T-helper 2 cell treated with Interferon-gamma antibody and Interleukin-4, amounts not matched to agents 100 ng/mL and 5 ng/mL, for 36 hours (primary cell): Measurements from ENCODE around the gene SLC22A5. TPM values are rescaled to one million over a fixed set of nuclear protein-coding genes. Genes with fewer than 3 reads are reported as not detected.
"Not testable (repeated sequence)": the region's sequence is repeated elsewhere in the genome, so short reads cannot be mapped to it uniquely, and the experiment has no call there.

Experiments
- intact Hi-C: fragments of 100-400 bp; cut with micrococcal nuclease; formaldehyde crosslinking; loops from one replicate; pipeline ENCODE4 v1.15.1; 2023
- total RNA-seq: library from RNA; stranded (reverse); gene quantifications from 2 replicates; pipeline ENCODE4 v1.2.3, GENCODE V29; 2022

Gene SLC22A5
- total RNA-seq, 1 donor from 2014 or later: 4.8 TPM

DNA sequence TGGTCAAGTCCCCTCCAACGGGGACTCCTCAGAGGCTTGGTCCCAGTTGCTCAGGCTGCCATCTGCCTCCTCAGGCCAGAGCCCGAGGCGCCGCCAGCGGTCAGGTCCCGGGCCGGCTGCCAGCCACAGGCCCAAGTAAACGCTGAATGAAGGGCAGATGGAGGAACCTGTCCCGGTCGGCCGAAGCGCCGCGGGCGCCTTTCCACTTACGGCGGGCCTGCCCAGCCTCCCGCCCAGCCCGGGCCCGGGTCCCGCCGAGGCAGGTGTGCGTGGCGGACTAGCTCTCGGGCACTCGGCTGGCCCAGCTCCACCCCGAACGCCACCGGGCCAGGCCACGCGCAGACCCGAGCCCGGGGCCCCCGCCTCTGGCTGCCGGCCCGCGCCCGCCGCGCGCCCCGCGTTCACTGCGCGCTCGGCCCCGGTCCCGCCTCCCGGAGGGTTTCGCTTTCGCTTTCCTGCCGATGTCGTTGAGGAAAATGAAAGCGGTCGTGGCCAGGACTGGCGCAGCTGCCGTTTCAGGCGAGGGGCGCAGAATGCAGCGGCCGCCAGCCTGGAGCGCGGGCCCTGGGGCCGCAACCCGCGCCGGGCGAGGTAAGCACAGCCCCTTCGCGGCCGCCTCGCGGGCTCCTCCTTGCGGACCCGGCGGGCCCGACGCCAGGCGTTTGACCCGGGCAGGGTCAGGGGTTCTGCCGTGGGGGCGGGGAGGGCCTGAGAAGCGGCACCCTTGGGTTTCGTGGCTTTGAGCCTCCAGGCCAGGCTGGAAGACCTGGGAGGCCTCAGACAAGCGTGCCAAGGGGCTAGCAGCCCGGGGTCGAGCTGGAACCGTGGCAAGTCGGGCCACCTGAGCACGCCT is 41.2 kb downstream of the SLC22A5 start:
- intact Hi-C loops: loop anchor here (1.0 to 2.0 kb wide), 8 partner anchors 9 to 146 kb away; partner anchors contain the start of genes IRF1 and RAD50

DNA sequence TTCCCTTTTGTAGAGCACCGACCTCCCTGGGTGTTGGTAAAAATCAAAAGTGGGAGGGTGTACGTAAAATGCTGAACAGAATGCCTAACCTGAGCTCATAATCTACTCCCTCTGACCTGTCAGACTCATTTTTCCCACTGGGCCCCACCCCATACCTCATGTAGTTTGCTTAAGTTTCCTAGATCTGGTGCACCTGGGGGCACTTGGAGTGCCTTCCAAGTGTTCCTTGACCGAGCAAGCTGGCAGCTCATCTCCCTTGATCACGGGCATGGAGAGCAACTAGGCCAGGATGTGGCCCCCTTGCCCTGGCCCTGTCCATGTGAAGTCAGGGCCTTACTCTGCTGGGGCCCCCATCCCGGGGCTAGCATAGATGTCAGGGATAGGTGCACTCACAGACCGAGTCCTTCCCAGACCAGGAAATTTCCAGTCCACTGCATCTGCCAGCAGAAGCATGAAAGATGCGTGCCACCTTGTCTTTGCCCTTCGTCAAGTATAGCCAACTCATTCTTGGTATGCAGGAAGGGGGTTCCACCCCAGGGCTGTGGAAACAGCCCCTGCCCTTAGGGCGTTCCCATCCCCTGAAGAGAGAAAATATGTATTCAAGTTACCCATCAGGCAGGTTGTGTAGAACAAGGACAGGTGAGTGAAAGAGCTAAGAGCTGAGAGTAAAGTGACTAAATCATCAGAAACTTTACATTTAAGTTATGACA is 41.9 kb downstream of the SLC22A5 start:
- intact Hi-C loops: loop anchor here (1.0 to 2.0 kb wide), 8 partner anchors 8 to 145 kb away; partner anchors contain the start of genes IRF1 and RAD50

DNA sequence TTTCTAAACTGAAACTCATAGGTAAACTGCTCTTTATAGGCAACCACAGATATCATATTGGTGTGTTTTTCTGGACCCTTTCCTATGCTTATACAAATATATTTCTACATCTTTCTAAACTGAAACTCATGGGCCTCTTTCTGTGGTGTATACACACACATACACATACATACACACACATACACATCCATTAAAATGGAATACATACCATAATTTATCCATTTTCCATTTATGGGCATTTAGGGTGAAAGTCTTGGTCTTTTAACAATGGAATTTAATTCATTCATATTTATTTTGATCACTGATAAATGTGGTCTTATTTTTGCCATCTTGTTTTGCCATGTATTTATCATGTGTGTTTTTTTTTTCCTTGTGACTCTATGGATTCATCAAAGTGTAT is 44.1 kb downstream of the SLC22A5 start:
- intact Hi-C loops: no loop called here

DNA sequence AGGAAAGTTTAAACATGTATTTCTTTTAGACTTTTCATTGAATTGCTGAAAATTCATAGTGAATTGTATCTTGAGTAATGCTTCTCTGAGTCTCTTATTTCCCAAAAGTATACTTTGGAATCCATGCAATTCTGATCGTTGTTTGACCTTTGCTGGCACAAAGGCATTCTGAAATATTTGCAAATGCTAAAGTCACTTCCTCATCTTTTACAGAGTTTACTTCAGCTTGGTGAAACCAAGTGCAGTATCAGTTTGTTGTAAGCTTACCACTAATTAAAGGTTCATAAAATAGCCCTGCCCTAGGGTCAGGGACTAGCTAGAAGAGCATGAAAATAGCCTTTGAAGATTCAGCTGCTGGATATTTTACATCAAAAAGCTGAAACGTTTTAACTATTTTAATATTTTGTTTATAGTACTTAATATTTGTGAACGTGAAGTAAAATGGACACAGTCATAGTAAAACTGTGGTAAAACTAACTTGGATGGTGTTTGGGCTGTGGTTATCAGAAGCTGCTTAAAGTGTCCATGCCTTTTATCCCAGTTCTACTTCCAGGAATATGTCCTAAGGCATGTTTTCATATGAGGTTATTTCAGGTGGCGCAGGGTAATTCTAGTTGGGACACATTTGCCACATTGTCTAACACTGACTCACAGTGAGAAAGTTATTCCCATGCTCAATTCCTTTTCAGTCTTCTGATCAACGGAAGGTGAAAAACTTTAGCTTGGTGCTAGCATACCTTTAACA is 45.3 kb downstream of the SLC22A5 start:
- intact Hi-C loops: no loop called here

DNA sequence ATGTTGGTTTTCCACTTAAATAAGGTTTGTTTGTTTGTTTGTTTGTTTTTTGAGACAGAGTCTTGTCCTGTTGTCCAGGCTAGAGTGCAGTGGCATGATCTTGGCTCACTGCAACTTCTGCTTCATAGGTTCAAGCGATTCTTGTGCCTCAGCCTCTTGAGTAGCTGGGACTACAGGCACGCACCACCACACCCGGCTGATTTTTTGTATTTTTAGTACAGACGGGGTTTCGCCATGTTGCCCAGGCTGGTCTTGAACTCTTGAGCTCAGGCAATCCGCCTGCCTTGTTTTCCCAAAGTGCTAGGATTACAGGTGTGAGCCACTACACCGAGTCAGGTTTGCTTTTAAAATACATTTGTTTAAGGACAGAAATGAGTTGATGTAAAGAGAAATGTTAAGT is 46.0 kb downstream of the SLC22A5 start:
- intact Hi-C loops: not testable (repeated sequence)

DNA sequence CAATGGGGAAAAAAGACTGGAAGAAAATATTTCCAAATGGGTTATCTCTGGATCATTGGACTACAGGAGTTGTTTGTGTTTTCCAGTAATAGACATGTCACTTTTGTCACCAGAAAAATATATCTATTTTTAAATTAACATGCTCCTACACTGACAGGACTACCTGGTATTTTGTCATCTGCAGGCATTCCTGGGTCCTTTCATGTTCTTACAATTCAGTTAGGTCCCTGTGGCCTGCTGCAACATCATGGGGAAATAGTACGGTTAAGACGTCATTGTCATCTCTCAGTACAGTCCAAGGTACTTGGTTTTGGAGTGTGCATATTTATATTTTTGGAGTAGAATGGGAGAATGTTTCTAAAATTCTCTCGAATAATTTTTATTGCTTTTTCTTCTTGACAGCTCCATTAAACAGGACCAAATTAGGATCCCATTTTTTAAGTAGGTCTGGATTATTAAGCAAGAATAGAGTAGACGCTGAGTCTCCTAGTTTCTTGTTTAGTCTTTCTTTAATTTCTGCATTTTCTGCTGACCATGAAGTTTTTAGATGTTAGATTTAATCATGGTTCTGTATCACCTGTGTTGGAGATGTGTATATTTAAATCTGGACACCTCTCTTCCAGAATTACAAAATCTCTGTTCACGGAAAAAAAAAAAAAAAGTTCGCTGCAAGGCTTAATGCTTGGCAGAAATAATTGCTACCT is 46.9 kb downstream of the SLC22A5 start:
- intact Hi-C loops: no loop called here

DNA sequence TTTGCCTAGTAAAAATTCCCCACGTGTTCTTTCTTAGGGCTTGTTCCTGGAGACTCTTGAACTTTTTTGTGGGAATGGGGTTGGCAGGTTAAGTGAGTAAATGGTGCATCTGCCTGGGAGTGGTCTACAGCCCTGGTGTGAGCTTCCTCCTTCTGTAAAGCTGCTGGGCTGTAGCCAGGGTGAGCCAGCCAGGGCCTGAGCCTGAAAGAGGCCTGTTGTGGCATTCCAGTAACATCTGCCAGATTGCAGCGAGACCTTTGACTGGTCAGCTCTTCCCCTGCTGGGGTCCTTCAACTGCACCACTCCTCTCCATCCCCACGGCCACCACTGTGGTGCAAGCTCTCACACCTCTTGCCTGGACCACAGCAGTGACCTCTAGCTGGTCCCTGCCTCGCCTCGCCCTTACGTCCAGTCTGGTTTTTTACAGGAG is 47.5 kb downstream of the SLC22A5 start:
- intact Hi-C loops: no loop called here

DNA sequence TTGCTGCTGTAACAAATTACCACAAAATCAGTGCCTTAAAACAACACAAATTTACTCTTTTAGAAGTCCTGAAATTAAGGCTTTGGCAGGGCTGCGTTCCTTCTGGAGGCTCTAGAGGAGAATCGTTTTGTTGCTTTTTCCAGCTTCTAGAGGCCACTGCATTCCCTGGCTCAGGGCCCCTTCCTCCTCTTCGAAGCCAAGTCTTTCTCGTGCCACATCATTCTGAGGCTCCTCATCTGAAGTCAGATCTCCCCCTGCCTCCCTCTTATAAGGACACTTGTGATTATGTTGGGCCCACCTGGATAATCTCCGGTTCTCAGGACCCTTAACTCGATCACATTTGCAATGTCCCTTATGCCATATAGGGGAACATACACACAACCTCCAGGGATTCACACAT is 48.0 kb downstream of the SLC22A5 start:
- intact Hi-C loops: no loop called here

DNA sequence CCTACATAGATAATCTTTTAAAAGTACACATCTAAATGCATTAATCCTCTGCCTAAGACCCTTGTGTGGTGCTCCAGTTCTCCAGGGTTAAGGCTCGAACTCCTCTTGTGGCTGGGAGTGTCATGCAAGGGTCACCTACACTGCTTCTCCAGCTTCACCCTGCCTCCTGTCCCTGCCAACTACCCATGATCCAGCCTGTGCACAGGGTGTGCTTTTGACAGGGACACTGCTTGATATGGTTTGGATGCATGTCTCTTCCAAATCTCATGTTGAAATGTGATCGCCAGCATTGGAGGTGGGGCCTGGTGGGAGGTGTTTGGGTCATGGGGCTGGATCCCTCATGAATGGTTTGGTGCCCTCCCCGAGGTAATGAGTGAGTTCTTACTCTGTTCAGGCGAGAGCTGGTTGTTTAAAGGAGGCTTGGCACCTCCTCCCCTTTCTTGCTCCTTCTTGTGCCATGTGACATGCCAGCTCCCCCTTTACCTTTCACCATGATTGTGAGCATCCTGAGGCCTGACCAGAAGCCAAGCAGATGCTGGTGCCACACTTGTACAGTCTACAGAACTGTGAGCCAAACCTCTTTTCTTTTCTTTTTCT is 48.5 kb downstream of the SLC22A5 start:
- intact Hi-C loops: no loop called here

DNA sequence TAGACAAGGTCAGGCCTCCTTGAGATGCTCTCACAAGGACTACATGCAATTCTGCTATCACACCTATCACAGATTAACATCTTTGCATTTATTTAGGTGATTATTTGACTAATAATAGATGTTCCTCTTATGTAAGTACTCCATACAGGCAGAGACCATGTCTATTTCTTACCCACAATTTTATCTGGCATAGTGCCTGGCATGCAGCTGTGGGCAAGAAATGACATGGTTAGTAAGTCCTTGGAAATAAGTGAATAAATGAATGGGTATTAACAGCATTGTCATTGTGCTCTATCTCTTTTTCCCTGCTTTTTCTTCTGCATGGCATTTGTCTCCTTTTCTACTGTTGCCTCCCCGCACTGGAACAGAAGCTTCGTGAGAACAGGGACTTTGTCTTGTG is 49.4 kb downstream of the SLC22A5 start:
- intact Hi-C loops: loop anchor here (1.0 kb wide), 4 partner anchors 8 to 71 kb away; partner anchors contain the start of gene IRF1

DNA sequence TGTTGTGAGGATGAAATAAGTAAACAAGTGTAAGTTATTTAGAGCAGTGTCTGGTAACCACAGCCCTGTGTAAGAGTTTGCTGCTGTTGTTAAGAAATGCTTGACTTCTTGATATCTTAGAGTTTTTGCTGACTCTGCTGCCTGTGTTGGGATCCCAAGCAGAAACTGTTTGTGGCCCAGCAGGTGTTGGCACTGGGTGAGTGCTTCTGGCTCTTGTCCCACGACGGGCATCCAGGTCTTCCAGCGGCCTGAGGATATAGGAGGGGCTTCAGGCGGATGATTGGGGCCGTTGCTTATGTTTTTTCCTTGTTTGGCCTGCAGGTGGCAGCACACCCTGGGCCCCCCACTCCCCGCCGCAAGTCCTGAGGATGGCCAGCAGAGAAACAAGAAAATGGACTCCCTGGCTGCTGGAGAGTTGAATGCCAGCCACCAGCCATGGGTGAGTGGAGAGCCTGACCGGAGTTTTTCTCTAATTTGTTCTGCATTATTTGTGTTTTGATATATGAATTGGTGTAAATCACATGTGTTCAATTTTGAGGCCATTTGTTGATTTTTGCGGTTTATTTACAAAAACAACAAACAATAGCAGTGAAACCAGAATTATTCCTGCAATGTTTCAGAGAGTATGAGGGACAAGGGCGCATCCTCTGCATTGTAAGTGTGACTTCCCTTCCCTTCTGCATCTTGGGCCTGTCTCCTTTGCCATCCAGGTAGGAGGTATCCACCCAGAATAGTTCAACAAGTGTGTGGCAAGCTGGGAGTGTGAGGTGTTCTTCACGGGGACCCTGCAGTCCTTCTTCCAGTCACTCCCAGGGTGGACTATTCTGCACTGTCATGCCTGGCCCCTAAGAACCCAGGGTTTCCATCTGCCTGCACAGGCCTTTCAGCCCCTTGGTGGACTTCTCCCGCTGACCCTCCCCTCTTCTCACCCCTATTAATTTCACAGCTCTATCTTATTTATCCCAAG is 50.3 kb downstream of the SLC22A5 start:
- intact Hi-C loops: loop anchor here (1.0 to 2.0 kb wide), 5 partner anchors 8 to 71 kb away; partner anchors contain the start of gene IRF1

DNA sequence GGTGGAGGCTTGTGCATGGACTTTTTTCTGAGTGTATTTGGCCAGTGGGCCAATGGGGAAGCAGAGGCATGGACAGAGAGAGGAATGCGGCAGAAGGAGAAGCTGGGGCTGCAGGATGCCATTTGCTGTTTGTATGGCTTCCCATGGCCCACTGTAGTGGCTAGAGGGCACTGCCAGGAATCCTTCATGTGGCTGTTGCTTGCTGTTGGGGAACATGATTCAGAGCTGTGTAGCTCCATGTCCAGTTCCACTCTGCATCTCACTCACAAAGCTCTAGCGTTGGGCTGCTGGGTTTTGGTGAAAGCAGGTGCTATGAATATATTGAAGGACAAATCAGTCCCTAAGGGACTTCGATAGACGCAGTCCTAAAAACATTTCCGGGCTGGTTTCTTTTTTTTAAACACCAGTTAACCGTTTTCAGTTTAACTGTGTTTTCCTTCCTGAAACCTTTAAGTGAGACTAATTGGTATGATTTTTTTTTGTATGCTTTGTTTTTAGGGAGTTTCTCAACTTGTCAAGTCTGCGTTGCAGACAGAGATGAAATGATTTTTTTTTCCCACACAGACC is 51.3 kb downstream of the SLC22A5 start:
- intact Hi-C loops: loop anchor here (2.0 kb wide), 1 partner anchor 52 kb away; no protein-coding TSS in a partner anchor

DNA sequence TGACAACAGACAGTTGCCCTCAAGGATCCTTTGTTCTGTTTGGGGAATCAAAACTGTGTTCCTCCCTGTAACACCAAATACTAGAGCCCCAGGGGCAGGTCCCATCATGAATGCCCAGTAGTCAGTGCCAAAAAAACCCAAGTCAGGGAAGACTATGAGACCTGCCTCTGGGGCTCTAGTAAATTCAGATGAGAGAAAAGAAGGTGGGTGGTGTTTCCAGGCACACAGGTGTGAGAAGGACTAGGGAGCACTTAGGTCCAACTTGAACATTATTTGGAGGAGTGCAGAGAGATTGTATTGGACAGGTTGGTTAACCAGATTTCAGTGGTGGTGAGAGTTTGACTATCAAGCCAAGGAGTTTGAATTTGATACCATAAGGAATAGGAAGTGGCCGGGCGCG is 52.0 kb downstream of the SLC22A5 start:
- intact Hi-C loops: loop anchor here (2.0 kb wide), 1 partner anchor 51 kb away; no protein-coding TSS in a partner anchor

DNA sequence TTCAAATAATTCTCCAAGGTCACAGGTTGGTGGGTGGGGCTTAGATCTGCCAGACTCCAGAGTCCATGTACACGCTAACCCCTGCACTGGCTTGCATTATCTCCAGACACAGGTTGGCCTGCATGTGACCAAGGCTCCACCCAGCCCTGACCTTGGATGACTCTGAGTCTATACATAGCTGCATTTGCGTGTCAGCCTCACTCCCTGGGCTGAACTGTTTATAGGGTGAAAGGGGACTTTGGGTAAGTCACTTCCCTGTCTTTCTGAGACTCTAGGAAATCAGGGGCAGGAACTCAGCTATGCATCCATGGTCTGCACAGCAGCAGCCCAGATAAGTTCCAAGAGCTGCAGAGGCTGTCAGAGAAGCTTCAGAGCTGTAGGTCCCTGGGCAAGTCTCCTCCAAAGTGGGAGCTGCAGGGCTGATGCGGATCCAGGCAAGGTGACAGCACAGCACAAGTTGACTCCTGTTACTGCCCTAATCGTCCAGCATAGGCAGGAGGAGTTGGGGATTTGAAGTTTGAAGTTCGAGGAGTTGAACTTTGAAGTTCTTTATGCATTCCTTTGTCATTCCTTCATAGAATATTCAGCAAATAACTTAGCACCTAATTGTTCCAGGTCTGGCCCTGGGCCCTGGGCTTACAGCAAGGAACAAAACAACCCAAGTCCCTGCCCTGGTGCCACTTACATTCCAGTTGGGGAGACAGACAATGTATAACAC is 53.4 kb downstream of the SLC22A5 start:
- intact Hi-C loops: no loop called here

DNA sequence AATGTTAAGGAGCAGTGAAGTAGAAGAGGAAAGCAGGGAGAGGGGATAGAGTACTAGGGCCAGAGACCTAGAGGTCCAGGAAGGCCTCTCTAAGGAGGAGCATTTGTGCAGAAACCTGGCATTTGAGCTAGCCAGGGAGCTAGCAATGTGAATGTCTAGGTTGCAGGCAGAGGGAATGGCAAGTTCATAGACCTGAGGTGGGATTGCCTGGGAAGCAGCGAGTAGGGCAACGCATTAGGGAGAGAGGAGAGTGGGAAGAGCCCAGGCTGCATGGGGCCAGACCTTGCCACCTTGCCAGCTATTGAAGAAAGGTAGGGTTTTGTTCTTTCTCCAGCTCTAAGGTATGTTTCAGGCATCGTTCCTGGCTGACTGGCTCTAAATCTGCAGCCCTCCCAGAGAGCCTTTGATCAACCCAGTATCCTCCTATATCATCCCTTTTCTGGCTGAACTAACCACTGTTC is 54.0 kb downstream of the SLC22A5 start:
- intact Hi-C loops: no loop called here

DNA sequence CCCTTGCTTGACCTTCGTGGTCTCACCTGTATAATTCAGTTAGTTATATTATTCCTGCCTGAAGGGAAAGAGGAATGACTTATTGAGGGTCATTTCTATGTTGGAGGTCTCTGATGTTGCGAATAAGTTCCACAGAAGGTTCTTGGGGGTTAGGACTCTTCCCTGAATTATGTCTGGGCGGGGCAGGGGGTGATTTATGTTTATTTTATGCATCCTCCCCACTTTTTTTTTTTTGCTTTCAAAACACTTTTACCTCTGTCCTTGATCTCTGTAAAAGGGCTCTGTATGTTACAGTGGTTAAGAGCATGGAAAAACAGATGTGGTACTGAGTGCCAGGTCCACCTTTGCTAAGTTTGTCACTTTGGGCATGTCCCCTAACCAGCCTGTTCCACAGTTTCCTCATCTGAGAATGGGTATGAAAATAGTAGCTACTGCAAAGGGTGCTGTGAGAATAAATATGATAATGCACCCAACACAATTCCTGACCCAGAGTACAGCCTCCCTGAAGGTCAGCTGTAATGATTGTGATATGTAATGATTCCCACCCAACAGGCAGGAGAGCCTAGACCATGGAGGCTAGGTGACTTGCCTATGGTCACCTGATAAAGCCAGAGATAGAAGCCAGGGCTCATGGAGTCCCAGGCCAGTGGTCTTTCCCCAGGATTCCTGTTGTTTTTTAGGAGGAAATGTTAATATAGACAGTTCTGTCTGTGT is 54.8 kb downstream of the SLC22A5 start:
- intact Hi-C loops: loop anchor here (2.0 kb wide), 1 partner anchor 14 kb away; no protein-coding TSS in a partner anchor
